Measurements from ENCODE around the gene C6orf120. TPM values are rescaled to one million over a fixed set of nuclear protein-coding genes. Genes with fewer than 3 reads are reported as not detected.

C6orf120 gene
- total and polyA plus RNA-seq, 2 of the 13 experiments (the other 11 are each of a cell fraction or from before 2014, with no cell fraction given), result 21.7 to 29.9 TPM

- TF ChIP-seq ZFAT (CRISPR knock-in tag; conservative IDR thresholded peaks at IDR 0.05) (0 out of 2 replicates have a peak, but pooled peaks have one; percentile 20), ZNF451 (CRISPR knock-in tag; IDR thresholded peaks at IDR 0.05) (peak; percentile 71), GABPB1 (CRISPR knock-in tag; IDR thresholded peaks at IDR 0.05) (peak; percentile 96), RELA (CRISPR knock-in tag; IDR thresholded peaks at IDR 0.05) (peak; percentile 90), ZNF782 (CRISPR knock-in tag; IDR thresholded peaks at IDR 0.05; ENCODE audit: borderline replicate concordance) (peak; percentile 95), ZNF619 (CRISPR knock-in tag; IDR thresholded peaks at IDR 0.05) (0 out of 2 replicates have a peak, but pooled peaks have one; percentile 55), ZNF326 (CRISPR knock-in tag; IDR thresholded peaks at IDR 0.05; ENCODE audit: borderline replicate concordance) (no peak), ZNF784 (CRISPR knock-in tag; IDR thresholded peaks at IDR 0.05; ENCODE audit: borderline replicate concordance) (0 out of 2 replicates have a peak, but pooled peaks have one; percentile 7), ARNT2 (CRISPR knock-in tag; IDR thresholded peaks at IDR 0.05; ENCODE audit: low read depth) (peak; percentile 99), HNRNPH1 (optimal IDR thresholded peaks at IDR 0.05; ENCODE audit: low read depth, low read length) (peak; percentile 84), ZBTB39 (CRISPR knock-in tag; IDR thresholded peaks at IDR 0.05) (no peak; the same call in none of the 2 replicates), LCORL (IDR thresholded peaks at IDR 0.05) (no peak), LCORL (CRISPR knock-in tag; IDR thresholded peaks at IDR 0.05) (no peak; the same call in 1 of the 2 replicates), ZNF549 (CRISPR knock-in tag; IDR thresholded peaks at IDR 0.05) (no peak), E2F5 (CRISPR knock-in tag; conservative IDR thresholded peaks at IDR 0.05) (no peak), ELF4 (CRISPR knock-in tag; IDR thresholded peaks at IDR 0.05; ENCODE audit: borderline replicate concordance) (no peak), ZBTB4 (CRISPR knock-in tag; IDR thresholded peaks at IDR 0.05; ENCODE audit: borderline replicate concordance) (peak; percentile 27; the same call in 1 of the 2 replicates), ZNF567 (CRISPR knock-in tag; IDR thresholded peaks at IDR 0.05; ENCODE audit: borderline replicate concordance) (peak; percentile 94; the same call in 1 of the 2 replicates), ZNF580 (CRISPR knock-in tag; IDR thresholded peaks at IDR 0.05; ENCODE audit: borderline replicate concordance, low read depth) (peak; percentile 91; the same call in 1 of the 2 replicates), CBX1 (IDR thresholded peaks at IDR 0.05; ENCODE audit: low read depth) (peak; percentile 94), CBX5 (CRISPR knock-in tag; IDR thresholded peaks at IDR 0.05; ENCODE audit: borderline replicate concordance) (peak; percentile 65; the same call in 1 of the 2 replicates), ZC3H4 (CRISPR knock-in tag; IDR thresholded peaks at IDR 0.05; ENCODE audit: borderline replicate concordance) (no peak; the same call in 1 of the 2 replicates)
Observed at GRCh38 chr6:169701954-169702839, at the start of gene C6orf120, which contains the start of gene WDR27 (continued).
